Colonic mucosa (tissue), 4 donors: Measurements from ENCODE around the gene XYLB. TPM values are rescaled to one million over a fixed set of nuclear protein-coding genes. Genes with fewer than 3 reads are reported as not detected.

ENCODE experiments used
- DNase-seq: peaks from one replicate; pipeline ENCODE4 v3.0.0-alpha.2; 2020
- H3K27ac ChIP-seq: fragments of 200-600 bp; one replicate; pipeline ENCODE4 v1.8.0; 2021
- H3K27me3 ChIP-seq: fragments of 200-600 bp; one replicate; pipeline ENCODE4 v1.8.0; 2021
- H3K36me3 ChIP-seq: fragments of 200-600 bp; one replicate; pipeline ENCODE4 v1.8.0; 2021
- H3K4me1 ChIP-seq: fragments of 200-600 bp; one replicate; pipeline ENCODE4 v1.8.0; 2021; ENCODE audit warnings: mild to moderate bottlenecking
- H3K4me3 ChIP-seq: fragments of 200-600 bp; one replicate; pipeline ENCODE4 v1.8.0; 2021
- H3K9ac ChIP-seq, 2 donors: one replicate each; pipeline ENCODE4 v1.7.0; 2013; ENCODE audit warnings: control low read depth in 2 of 2, low read depth in 2 of 2, low read length in 2 of 2
- H3K9me3 ChIP-seq: fragments of 200-600 bp; one replicate; pipeline ENCODE4 v1.8.0; 2021
- CTCF ChIP-seq: fragments of 200-600 bp; IDR thresholded peaks from one replicate; pipeline ENCODE4 v1.8.0; 2022; ENCODE audit warnings: antibody characterized with exemption, mild to moderate bottlenecking
- intact Hi-C: fragments of 100-400 bp; cut with DNase I; formaldehyde crosslinking; loops from one replicate; pipeline ENCODE4 v1.14.1; 2022
- total RNA-seq, 2 donors: library from RNA; stranded (reverse); fragmentation: NEBNext Ultra II Directional in 1 of 2; extraction: Animal tissue kit (Norgen Biotek cat#: 25700) in 1 of 2; gene quantifications; one replicate each; pipeline ENCODE4 v1.2.1, GENCODE V29; 2021
- donor health status: healthy.
- donor health status: DM: no; HTN: no; CAD: no.
- donor health status: DM: no; HTN: no; CAD: no.

Gene XYLB
- total RNA-seq, 2 donors from 2014 or later, result 13.4 to 17.4 TPM

DNA sequence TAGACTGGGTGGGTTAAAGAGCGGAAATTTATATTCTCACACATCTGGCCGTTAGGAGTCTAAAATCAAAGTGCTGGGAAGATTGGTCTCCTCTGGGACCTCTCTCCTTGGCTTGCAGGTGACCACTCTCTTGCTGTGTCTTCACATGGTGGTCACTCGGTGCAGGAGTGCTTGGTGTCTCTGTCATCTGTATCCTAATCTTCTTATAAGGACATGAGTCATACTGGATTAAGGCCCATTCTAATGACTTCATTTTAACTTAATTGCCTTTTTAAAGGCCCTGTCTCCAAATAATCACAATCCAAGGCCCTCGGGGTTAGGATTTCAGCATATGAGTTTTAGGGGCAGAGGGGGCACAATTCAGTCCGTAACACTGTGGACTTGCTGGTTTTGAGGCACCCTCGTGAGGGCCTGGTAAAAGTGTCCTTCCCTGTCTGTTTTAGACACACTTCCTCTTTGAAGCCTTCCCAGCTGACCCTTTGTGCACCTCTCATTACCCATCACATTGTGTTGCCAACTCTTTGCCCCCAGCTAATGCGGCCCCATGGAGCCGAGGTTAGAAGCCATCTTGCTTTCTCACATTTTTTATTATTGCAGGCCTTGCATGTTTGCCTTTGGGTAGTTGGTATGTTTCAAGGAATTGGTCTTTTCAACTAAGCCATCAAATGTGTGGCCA lies 3.2 kb downstream of the XYLB start:
- intact Hi-C loops, result no loop called here

DNA sequence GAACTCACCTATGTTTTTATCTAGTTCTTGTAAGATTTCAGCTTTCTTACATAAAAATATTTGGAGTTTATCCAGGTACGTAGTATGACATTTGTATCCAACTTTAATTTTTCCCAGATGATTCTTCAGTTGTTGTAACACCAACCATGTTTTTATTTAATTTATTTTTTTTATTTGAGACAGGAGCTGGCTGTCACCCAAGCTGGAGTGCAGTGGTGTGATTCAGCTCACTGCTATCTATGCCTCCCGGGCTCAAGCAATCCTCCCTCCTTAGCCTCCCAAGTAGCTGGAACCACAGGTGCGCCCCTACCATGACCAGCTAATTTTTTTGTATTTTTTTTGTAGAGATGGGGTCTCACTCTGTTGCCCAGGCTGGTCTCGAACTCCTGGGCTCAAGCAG lies 6.6 kb downstream of the XYLB start:
- intact Hi-C loops, result no loop called here
- no peaks in the 10 kb centered on the region for H3K36me3 ChIP-seq
- no peak overlapping the region for H3K9ac ChIP-seq
- no peak for TF ChIP-seq CTCF
- H3K4me3 ChIP-seq, result no peak overlapping the region
- no peak for DNase-seq
- H3K27me3 ChIP-seq, result no peaks in the 10 kb centered on the region
- no peaks in the 10 kb centered on the region for H3K4me1 ChIP-seq
- H3K27ac ChIP-seq, result no peak overlapping the region
- no peaks in the 10 kb centered on the region for H3K9me3 ChIP-seq

More for the DNA sequence above, 3.2 kb downstream of the XYLB start:
- no peaks in the 10 kb centered on the region for H3K9me3 ChIP-seq
- no peak overlapping the region for H3K27ac ChIP-seq
- H3K4me1 ChIP-seq, result no peaks in the 10 kb centered on the region
- no peaks in the 10 kb centered on the region for H3K27me3 ChIP-seq
- H3K9ac ChIP-seq, result no peak overlapping the region
- H3K36me3 ChIP-seq, result no peaks in the 10 kb centered on the region
- H3K4me3 ChIP-seq, result no peak overlapping the region
- DNase-seq, result no peak
- TF ChIP-seq CTCF, result no peak

DNA sequence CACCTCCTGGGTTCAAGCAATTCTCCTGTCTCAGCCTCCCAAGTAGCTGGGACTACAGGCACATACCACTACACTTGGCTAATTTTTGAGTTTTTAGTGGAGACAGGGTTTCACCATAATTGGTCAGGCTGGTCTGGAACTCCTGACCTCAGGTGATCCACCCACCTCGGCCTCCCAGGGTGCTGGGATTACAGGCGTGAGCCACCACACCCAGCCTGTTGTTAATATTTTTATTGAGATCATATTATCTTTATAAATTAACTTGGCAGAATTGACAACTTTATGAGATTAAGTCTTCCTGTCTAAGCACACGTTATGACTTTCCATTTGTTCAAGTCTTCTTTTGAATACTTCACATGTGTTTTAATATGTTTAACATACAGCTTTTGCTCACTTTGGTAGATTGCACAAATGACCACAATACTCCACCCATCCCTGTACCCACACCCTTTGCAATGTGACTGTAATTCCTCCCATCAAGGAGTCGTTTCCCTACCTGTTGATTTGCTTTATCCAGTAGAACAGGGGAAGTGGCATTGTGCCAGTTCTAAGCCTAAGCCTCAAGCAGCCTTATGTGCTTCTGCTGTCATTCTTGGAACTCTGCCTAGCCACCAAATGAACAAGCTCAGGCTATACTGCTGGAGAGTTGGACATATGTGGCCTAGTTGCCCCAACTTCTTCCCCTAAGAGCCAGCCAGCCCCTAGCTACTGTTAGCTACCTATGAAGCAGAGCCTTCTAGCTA lies 8.2 kb downstream of the XYLB start:
- no peak for TF ChIP-seq CTCF
- H3K9ac ChIP-seq, result no peak overlapping the region
- intact Hi-C loops, result no loop called here
- no peaks in the 10 kb centered on the region for H3K9me3 ChIP-seq
- H3K36me3 ChIP-seq, result no peaks in the 10 kb centered on the region
- no peaks in the 10 kb centered on the region for H3K27me3 ChIP-seq
- H3K27ac ChIP-seq, result peak overlapping the region; percentile 2
- no peaks in the 10 kb centered on the region for H3K4me1 ChIP-seq
- DNase-seq, result peak; percentile 57
- H3K4me3 ChIP-seq, result no peak overlapping the region

DNA sequence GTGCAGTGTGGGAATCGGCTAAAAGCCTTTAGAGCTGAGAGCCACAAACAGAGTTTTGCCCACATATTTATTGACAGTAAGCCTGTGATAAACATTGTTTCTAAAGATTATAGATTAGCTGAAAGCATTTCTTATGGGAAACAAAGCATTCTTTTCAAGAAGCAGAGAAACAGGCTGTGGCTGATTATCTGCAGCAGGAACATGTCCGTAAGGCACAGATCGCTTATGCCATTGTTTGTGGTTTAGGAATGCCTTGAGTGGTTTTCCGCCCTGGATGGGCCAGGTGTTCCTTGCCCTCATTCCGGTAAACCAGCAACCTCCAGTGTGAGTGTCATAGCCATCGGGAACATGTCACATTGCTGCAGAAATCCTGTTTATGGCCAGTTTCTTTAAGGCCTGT lies 12.5 kb downstream of the XYLB start:
- no peak for TF ChIP-seq CTCF

GRCh38 chr3:38360345-38360744 lies 13.8 kb downstream of the XYLB start:
- no peak overlapping the region for H3K27ac ChIP-seq
- intact Hi-C loops, result no loop called here
- H3K4me1 ChIP-seq, result no peaks in the 10 kb centered on the region
- TF ChIP-seq CTCF, result no peak
- no peaks in the 10 kb centered on the region for H3K36me3 ChIP-seq
- no peak overlapping the region for H3K4me3 ChIP-seq
- H3K9me3 ChIP-seq, result no peaks in the 10 kb centered on the region
- H3K9ac ChIP-seq, result no peak overlapping the region
- DNase-seq, result no peak
- H3K27me3 ChIP-seq, result no peaks in the 10 kb centered on the region

More for the DNA sequence above, 12.5 kb downstream of the XYLB start:
- no peak overlapping the region for H3K27ac ChIP-seq
- H3K4me3 ChIP-seq, result no peak overlapping the region
- H3K4me1 ChIP-seq, result no peaks in the 10 kb centered on the region
- H3K9me3 ChIP-seq, result no peaks in the 10 kb centered on the region
- H3K9ac ChIP-seq, result no peak overlapping the region
- H3K36me3 ChIP-seq, result no peaks in the 10 kb centered on the region
- intact Hi-C loops, result no loop called here
- H3K27me3 ChIP-seq, result no peaks in the 10 kb centered on the region
- no peak for DNase-seq
